Stimulated activated CD8-positive, alpha-beta memory T cell treated with anti-CD3 and anti-CD28 coated beads, Interleukin-12 subunit alpha, Interleukin-12 subunit beta, amount 100 ng/mL, for 24 hours (primary cell): ENCODE data around the gene SMIM15.

ENCODE experiments used
- DNase-seq: peaks from one replicate; pipeline ENCODE4 v3.0.0-alpha.2; 2020; ENCODE audit errors: extremely low read depth

SMIM15 gene

GRCh38 chr5:61159836-61160235 lies 2.4 kb downstream of the SMIM15 start:
- no peak for DNase-seq

- no peak for DNase-seq
Measured at GRCh38 chr5:61159070-61159469, 3.2 kb downstream of the SMIM15 start.

GRCh38 chr5:61151893-61152292 lies 10.4 kb downstream of the SMIM15 start:
- DNase-seq, result no peak

- no peak for DNase-seq
Measured at GRCh38 chr5:61148515-61148914, 13.8 kb downstream of the SMIM15 start.

GRCh38 chr5:61142811-61143210 lies 19.5 kb downstream of the SMIM15 start:
- no peak for DNase-seq

- no peak for DNase-seq
Measured at GRCh38 chr5:61142391-61142790, 19.9 kb downstream of the SMIM15 start.

GRCh38 chr5:61141801-61142200 lies 20.5 kb downstream of the SMIM15 start:
- no peak for DNase-seq

GRCh38 chr5:61139931-61140330 lies 22.3 kb downstream of the SMIM15 start:
- no peak for DNase-seq

- no peak for DNase-seq
Measured at GRCh38 chr5:61139094-61139873, 23.0 kb downstream of the SMIM15 start.

- DNase-seq, result no peak
Measured at GRCh38 chr5:61137835-61138234, 24.4 kb downstream of the SMIM15 start.

GRCh38 chr5:61132559-61132958 lies 29.7 kb downstream of the SMIM15 start:
- DNase-seq, result no peak

GRCh38 chr5:61130289-61130688 lies 32.0 kb downstream of the SMIM15 start:
- no peak for DNase-seq

GRCh38 chr5:61123145-61123544 lies 39.1 kb downstream of the SMIM15 start:
- no peak for DNase-seq

- DNase-seq, result no peak
Measured at GRCh38 chr5:61120534-61120933, 41.7 kb downstream of the SMIM15 start.

- DNase-seq, result no peak
Measured at GRCh38 chr5:61119066-61119465, 43.2 kb downstream of the SMIM15 start.

GRCh38 chr5:61115968-61116367 lies 46.3 kb downstream of the SMIM15 start:
- DNase-seq, result no peak

GRCh38 chr5:61114441-61114840 lies 47.8 kb downstream of the SMIM15 start:
- no peak for DNase-seq
